Activated T-helper 1 cell treated with Interleukin-2 at 50 U/mL for 16 hours (primary cell): Measurements from ENCODE around the gene S100A10.

Experiments used
- DNase-seq: peaks from one replicate; pipeline ENCODE4 v3.0.0-alpha.2; 2020; ENCODE audit warnings: low read depth

S100A10 gene

DNA sequence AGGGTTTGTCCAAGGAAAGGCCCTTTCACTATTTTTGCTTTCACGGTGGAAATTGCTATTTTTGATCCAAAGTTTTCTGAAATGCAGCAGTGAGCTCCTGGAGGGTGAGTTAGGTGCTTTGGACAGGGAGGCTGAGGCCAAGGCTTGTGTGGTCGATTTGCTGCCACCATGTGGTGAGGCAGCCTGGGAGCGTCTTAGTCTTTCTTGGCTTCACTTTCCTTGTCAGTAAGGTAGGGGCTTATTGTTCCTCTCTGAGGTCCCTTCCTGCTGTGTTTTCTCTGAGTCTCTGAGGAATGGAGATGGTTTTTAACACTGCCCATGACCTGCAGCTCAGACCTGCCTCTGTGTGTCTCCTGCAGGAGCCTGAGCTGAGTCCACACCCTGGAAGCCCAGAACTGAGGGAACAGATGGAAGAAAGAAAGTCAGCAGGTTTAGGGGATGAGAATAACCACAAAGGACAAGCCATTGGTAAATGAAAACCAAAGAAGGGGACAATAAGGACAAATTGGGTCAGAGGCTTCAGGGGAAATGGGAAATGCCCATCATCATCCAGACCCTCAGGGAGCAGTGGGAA lies 20.1 kb upstream of the S100A10 start:
- no peak for DNase-seq

DNA sequence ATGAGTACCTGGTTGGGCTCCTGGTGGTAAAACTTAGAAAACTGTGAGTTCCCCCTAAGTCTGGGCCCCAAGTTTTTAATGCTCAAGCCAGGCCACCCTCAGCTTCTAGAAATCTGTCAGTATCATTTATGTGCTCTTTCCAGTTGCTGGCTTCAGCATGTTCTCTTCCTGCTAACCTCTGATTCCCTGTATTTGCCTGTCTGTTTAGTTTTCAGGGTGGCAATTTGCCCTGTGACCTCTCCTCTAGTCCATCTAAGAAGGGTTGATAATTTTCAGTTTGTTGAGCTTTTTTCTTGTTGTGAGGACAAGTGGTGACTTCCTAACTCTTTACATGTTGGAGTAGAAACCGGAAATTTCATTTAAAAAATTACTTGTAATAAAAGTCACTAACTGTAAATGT lies 16.0 kb upstream of the S100A10 start:
- DNase-seq: no peak

DNA sequence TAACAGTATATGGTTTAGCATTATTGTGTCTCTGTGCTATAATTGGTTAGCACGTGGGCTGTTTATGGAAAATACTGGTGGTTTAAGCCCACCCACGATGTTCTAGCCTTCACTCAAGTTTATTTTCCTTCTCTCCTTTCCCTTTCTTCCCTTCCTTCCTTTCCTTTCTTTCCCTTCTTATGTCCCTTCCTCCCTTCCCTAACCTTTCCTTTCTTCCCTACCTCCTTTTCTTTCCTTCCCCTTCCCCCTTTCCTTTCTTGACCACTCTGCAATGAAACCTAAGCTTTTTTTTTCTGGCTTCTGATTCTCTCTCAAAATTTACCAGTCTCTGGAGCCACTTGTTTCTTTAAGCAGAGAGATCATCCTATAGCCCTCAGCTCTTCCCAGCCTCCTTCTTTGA lies 13.4 kb upstream of the S100A10 start:
- DNase-seq: no peak

DNA sequence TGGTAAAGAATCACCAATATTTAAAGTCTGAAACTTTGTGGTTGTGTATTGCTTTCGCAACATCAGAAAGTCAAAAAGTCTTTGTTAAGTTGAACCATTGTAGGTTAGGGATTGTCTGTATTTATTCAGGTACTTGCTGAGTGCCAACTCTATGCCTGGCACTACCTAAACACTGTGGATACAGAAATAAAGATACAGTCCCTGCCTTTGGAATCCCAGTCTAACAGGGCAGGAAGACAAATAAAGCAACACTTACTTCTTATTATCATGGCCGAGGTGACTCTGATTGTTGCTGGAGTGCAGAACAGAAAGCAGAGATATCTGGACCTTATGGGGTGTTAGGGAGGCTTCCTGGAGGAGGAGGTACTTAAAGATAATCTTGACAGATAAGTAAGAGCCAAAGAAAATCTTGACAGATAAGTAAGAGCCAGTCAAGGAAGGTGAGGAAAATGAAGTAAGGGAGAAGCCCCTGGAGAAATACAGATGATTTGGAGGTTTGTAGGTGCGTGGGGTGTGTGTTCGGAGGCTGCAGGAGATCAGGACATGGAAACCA lies 11.8 kb upstream of the S100A10 start:
- no peak for DNase-seq

DNA sequence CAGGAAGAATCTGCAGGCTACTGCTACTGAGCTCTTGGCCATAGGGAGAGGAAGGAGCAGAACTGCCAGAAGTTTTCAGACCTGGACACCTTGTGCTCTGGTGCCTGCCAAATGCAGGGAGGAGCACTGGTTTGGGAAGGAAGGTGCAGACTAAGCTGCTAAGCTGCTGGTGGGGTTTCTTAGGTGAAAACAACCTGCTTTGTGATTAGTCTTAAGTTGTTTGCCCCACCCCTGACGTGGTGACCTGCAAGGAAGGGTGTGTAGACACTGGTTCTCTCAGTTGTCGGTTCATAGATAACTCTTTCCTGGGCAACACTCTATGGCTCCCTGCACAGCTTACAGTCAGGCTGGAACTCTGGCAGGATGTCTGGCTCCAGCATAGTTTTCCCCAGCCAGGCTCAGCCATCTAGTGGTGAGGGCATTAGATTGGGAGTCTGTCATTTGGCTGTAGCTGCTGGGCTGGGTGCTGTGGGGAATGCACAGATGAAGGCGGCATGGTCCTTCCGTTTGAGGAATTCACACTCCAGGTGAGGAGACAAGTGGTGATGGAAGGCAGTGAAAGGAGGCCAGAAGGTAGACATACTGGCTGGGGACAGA lies 10.3 kb upstream of the S100A10 start:
- no peak for DNase-seq

DNA sequence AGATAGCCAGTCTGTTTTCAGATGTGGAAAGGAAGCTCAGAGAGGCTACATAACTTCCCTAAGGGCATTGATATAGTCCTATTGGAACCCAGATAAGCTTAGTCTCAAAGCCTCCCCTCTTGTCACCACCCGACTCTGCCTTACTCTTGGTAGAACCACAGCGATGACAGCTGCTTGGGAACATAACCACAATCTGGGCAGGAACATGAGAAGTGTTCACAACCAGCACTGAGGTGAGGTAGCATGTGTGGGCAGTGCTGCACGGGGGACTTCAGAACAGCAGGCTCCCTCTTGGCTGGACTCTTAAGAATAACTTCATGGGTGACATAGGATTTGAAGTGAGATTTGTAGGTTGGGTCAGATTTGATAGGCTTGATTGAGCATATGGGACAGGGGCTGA lies 9.3 kb upstream of the S100A10 start:
- DNase-seq: no peak

DNA sequence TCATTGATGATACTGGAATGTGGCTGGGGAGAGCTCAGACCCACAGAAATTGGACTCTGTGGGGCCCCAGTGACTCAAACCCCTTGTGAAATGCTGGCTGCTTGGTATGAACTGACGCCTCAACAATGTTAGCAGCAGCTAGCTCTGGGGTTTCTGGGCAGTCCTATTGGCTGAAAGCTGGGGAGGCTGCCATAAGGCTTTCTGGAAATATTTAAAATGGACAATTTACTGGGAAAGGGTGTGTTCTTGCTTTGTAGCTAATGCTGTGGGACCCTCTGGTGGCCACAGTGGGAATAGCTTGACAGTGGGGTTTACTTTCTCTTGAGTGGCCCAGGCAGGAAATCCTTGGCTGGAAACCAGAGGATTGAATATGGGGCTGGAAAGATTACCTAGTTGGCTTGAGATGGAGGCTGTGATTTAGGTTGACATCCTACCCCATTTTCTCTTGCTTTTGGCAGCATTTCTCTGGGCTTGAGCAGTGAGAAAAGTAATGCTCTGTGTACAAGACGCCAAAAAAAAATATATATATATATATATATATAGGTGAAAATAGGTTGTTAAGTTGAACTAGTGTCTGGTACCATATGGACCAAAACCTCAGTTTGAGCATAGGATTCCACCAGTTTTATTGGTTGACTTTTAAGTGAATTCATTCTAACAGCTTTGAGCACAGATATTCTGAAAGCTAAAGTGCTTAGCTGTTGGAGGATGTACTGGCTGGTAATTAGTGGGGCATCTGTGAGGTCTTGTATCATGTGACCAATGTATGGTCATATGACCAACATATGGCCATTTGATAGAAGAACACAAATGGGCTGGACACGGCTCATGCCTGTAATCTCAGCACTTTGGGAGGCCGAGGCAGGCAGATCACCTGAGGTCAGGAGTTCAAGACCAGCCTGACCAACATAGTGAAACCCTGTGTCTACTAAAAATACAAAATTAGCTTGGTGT lies 8.2 kb upstream of the S100A10 start:
- peak; percentile 55 for DNase-seq

DNA sequence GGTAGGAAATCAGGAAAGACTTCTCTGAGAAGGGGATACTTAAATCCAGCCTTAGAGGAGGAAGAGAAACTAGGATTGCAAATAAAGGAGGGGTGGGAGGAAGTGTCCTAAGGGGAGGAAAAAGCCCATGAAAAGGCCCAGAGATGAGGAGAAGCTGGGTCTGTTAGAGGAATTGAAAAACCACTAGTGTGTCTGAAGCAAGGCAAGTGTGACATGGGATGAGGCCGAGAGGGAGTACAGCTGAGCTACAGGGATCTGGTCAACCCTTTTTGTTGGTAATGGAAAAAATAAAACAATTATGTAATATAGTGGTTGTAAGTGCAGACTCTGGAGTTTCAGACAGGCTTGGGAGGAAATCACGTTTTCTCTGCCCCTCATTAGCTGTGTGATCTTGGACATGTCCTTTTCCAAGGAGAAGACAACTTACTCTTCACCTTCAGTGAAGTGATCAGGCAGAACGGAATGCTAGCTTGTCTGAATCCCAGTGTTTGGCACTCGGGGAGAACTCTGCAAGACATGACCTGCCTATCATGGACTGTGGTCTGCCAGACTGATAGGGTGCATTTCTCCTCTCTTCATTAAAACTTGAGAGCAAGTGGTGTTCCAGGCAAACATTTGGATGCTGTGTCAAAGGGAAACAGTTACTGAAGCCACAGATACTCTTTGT lies 7.4 kb upstream of the S100A10 start:
- no peak for DNase-seq

DNA sequence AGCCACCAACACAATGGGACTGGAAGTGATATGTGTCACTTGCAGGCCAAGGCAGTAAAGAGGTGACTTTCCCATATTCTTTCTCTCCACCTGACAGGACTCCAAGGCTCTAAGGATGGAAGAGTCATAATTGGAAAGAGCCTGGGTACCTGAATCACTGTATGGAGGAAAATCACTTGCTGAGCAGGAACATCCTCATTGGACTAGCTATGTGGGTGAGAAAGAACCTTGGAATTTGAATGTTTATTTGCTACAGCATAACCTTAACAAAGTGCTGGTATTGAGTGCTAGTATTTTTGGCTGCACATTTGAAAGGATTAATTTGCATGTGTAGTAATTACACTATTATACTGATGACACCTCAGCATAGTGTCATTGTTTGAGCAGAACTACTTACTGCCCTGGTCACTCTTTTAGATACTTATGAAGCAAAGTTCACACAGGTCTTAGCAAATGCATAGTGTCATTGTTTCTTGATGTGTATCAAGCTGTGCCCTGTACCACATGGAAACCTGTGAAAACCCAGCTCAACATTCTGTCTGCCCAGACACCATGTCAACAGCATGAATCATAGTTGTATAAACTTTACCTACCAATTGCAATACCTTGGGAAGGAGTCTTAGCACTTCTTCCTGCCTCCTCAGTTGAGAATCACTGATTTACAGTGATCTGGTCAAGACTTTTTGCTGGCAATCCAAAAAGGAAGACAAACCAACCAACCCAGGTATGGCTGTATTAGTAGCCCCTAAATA lies 5.1 kb upstream of the S100A10 start:
- DNase-seq: no peak

DNA sequence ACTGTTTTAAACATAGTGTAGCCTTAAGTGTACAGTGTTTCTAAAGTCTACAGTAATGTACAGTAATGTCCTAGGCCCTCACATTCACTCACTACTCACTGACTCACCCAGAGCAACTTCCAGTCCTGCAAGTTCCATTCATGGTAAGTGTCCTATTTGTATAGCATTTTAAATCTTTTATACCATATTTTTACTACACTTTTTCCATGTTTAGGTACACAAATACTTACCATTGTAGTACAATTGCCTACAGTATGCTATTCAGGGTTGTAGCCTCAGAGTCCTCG lies 3.6 kb upstream of the S100A10 start:
- no peak for DNase-seq

DNA sequence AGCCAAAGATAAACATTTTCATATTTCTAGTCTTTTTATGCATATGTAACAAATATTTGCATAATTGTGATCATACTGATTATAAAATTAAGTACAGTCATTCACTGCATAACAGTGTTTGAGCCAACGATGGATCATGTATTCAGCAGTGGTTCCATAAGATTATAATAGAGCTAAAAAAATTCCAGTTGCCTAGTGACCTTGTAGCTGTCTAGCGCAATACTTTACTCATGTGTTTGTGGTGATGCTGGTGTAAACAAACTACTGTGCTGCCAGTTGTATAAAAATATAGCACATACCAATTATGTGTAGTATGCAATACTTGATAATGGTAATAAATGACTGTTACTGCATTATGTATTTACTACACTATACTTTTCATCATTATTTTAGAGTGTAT lies 2.1 kb upstream of the S100A10 start:
- no peak for DNase-seq

DNA sequence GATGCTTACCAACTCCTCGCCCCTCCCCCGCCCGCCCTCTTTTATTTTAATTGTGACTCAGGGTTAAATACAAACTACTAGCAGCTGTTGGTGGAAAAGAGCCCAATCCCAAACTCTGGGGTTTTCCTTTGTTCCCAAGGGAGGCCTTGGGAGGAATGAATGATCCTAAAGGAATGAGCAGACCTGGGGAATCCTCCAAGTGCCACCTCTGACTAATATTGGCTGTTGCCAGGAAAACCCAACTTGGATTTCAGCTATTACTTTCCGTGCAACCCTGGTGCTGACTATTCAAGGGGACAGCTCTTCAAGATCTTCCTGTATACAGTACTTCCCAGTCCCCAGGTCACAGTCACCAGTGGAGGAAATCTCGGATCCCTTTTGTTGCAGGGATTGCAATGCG lies 1.3 kb upstream of the S100A10 start:
- DNase-seq: no peak

DNA sequence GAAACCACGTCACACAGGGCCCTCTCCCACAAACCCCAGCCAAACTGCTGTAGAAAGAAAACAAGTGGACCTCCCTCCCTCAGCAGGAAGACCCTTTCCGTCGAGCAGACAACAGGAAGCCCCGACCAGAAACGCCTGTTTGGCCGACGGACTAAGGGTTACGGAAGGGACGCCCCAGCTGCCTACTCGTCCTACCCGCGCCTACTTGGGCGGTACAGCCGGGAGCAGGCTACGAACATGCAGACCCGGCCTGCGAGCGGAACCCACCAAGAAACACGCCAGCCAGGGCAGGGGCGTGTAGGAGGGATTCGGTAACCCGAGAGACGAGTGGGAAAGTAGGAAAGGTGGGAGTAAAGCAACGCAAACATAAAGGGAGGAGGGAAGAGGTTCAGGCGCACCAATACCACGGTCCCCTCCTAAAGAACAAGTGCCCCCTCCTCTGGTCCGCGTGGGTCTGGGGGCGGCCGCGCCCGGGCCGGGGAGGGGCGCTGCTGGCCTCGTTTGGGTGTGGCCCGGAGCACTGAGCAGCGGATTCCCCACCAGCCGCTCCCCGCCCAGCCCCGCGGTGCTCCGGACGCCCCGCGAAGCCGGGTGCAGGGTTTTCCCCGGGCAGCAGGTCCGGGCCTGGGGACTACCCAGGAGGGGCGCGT lies 450 bp downstream of the S100A10 start:
- no peak for DNase-seq

DNA sequence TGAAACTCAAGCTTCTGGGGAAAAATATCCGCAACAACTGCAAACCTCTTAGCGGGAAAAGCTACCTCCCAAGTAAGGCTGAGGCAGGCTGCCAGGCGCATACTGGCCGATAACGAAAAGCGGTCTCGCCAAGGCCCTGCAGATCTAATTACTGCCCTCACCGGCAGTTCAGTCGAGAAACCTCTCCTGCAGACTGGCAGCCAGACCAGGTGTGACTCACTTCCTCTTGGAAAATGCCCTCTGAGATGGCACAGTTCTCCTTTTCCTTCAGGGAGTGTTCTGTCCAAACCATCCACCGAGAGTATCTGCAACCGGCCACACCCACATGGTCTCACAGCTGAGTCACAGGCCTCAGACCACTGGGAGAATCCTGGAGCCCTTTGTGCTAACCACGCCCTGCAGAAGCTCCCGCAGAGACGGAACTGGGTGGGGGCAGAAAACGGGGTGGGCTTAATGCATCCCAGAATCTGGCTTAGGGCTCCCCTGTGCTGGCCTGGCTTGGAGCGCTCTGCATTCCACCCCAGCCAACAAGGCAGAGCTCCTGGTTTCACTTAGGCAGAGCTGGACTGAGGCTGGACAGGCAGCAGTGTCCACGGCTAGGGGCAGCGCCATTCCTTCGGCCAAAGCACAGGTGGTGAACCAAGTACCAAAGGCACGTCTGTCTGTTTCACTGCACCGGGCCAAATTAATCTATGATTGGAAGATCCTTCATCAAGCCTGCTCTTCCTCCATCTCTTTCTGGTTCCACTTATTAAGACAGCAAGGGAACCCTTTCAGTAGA lies 1.2 kb downstream of the S100A10 start:
- no peak for DNase-seq

DNA sequence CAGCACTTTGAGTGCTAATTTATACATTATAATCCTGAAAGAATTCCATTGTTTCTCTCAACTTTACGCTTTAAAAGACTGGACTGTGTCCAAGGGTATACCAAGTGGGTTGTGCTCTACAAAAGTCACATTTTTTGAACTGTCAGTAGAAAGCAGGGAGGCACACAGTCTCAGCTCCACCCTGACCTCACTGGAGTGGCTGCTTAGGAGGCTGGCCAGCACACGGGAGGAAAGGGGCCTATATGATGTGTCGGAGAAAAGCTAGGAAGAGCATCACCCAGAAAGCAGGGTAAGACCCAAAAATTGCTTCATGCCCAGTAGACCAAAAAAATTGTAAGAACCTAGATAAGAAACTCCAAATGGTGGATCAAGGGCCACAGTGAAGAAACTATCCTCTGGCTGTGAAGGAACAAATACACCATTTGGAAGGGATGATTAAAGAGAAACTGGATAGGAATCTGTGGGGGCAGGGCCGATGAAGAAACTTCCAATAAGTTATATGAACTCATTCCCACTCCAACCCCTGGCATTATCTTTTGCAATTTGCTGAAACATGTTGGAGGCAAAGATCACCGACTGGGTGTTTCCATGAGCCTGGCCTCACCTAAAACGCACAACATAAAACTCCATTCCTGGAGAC lies 1.9 kb downstream of the S100A10 start:
- no peak for DNase-seq

DNA sequence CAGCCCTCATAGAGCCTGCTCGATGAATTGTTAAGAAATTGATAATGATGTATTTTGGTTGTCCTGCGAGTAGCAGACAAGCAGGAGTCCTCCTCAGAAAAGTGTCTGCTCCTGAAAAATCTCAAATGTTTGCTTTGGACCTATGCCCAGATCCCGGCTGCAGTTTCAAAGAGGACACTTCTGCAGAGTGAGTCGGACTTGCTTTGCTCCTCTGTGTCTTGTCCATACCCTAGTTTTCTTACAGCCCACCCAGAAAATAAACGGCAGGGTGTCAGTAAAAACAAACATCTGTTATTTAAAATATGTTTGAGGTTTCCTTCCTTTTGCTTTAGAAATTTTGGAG lies 2.8 kb downstream of the S100A10 start:
- no peak for DNase-seq

DNA sequence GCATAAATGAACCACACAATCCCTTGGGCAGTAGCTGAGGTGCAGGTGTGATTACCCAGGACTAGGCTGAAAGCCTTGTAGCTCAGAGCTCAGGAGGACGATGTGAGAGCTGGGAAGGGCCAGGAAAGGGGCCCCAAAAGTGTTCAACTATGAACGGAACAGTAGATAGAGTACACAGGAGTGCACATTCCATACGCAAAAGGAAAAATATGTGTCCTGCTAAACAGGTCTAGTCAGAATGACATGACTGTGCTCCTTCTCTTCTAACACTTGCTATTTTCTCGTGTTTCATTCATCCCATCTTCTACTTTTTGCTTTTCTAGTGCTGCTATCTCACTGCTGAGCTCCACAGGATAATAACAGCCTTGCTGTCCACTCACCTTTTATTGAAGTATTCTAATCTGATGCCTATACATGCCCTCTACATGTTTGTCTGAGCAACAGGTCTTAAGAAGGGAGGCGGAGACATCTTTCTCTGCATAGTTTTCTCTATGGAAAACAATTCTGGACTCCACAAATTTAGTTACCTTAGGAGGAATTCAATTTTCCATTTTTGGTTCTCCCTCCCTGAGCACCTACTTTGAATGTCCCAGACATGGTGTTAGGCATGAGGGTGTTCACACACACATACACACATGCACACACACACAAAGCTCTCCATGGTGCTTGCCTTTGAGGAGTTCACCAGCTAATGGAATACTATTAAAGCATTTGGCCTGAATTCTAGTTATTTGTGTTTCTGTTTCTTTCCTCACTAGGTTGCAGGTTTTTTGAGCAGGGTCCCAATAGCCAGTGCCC lies 3.4 kb downstream of the S100A10 start:
- DNase-seq: no peak

DNA sequence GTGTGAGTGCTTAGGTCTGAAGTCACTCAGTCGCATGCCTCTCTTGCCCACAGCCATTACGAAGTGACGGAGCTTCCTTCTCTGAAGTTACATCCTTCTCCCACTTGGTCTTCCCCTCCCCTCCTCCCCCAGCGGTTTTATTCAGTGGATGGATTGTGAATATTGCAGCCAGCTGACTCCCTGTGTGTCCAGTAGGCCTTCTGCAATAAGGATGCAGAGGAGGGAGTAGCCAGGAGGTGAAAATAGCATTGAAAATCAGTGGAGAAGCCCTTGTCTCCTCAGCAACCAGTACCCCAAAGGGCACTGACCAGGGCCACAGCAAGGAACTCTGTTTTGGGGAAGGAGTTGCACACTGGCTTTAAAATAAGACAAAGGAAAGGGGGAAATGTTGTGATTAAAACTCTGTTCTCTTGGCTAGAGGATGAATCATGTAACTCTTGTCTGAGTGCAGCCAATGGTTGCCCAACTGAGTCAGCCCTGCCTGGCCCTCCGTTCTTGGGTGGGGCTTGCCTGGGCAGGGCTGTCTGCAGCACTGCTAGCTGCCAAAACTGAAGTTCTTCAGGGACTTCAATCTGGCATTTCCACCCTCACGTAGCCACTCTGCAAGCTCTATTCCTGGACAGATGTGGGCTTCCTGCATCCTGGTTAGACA lies 4.3 kb downstream of the S100A10 start:
- no peak for DNase-seq

DNA sequence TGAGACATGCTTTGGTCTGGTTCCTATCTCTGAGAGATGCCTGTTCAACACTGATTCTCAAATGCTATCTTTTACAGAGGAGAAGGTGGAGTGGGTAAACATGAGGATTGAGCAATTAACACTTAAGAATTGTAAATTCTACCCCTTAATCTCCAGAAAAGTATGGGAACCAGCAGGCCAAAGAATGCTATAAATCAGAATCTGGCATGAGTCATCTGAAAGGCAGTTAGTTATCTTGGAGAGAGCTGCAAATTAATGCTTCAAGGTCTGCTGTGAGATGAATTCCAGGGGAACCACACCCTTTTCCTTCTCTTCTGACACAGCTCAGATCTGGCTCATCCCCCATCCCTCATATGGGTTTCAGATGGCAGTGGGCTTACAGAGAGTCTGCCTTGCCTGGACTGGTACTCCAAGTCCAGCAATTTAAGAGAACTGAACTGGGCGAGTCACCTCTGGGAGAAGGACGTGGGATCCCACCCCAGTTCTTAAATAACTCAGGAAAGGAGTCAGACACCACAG lies 5.2 kb downstream of the S100A10 start:
- no peak for DNase-seq
